Neuronal stem cell (in vitro differentiated cells): ENCODE results near the gene STAG1.

Experiments
- DNase-seq: peaks from one replicate; pipeline ENCODE4 v3.0.0-alpha.2; 2013; ENCODE audit warnings: low spot score
- H2AFZ ChIP-seq: one replicate; pipeline ENCODE4 v1.6.1; 2013; ENCODE audit warnings: mild to moderate bottlenecking, low read length, inconsistent platforms
- H2AK5ac ChIP-seq: 2 replicates; pipeline ENCODE4 v1.6.1; 2013; ENCODE audit warnings: low read depth, mild to moderate bottlenecking, inconsistent platforms, low read length, moderate library complexity, mixed read lengths
- H2BK120ac ChIP-seq: 2 replicates; pipeline ENCODE4 v1.6.1; 2013; ENCODE audit warnings: low read depth, mild to moderate bottlenecking, inconsistent platforms, low read length, moderate library complexity, mixed read lengths
- H2BK12ac ChIP-seq: one replicate; pipeline ENCODE4 v1.6.1; 2013; ENCODE audit warnings: low read length, inconsistent platforms
- H2BK15ac ChIP-seq: 2 replicates; pipeline ENCODE4 v1.6.1; 2013; ENCODE audit warnings: mild to moderate bottlenecking, low read length, inconsistent platforms, mixed read lengths
- H2BK5ac ChIP-seq: one replicate; pipeline ENCODE4 v1.6.1; 2013; ENCODE audit warnings: inconsistent platforms, mild to moderate bottlenecking, low read length, moderate library complexity
- H3K14ac ChIP-seq: one replicate; pipeline ENCODE4 v1.6.1; 2013; ENCODE audit warnings: low read length, inconsistent platforms
- H3K18ac ChIP-seq: 2 replicates; pipeline ENCODE4 v1.6.1; 2013; ENCODE audit warnings: low read length, inconsistent platforms
- H3K23ac ChIP-seq: 2 replicates; pipeline ENCODE4 v1.6.1; 2013; ENCODE audit warnings: low read depth, mild to moderate bottlenecking, mixed read lengths, low read length, inconsistent platforms; ENCODE audit not compliant: poor library complexity
- H3K27ac ChIP-seq: replicated peaks from 3 replicates; pipeline ENCODE4 v1.5.1; 2013; ENCODE audit warnings: low read length, inconsistent platforms
- H3K27me3 ChIP-seq, 3 experiments: 2 replicates each; pipeline ENCODE4 v1.6.1; 2013; ENCODE audit warnings: low read length in 3 of 3, mild to moderate bottlenecking in 2 of 3, inconsistent platforms in 1 of 3, low read depth in 1 of 3, mixed read lengths in 1 of 3, moderate library complexity in 1 of 3; ENCODE audit not compliant: control insufficient read depth in 3 of 3, insufficient read depth in 3 of 3
- H3K36me3 ChIP-seq, 2 donors: replicated peaks in 1 of 2; 2 replicates each; pipeline ENCODE4 v1.6.1; 2013; ENCODE audit warnings: low read length in 2 of 2; ENCODE audit not compliant: control insufficient read depth in 2 of 2, insufficient read depth in 2 of 2
- H3K4ac ChIP-seq: 2 replicates; pipeline ENCODE4 v1.6.1; 2013; ENCODE audit warnings: inconsistent platforms, mild to moderate bottlenecking, low read length, moderate library complexity
- H3K4me1 ChIP-seq, 2 donors: 1 replicate in 1 of 2; 2 replicates in 1 of 2; pipeline ENCODE4 v1.6.1; 2013; ENCODE audit warnings: low read length in 2 of 2, low read depth in 1 of 2; ENCODE audit not compliant: control insufficient read depth in 2 of 2, insufficient read depth in 1 of 2
- H3K4me2 ChIP-seq: one replicate; pipeline ENCODE4 v1.6.1; 2013; ENCODE audit warnings: mild to moderate bottlenecking, low read length, inconsistent platforms; ENCODE audit not compliant: insufficient read depth, poor library complexity, severe bottlenecking
- H3K4me3 ChIP-seq, 2 donors: 2 replicates each; pipeline ENCODE4 v1.5.1; 2013; ENCODE audit warnings: low read length in 2 of 2, mild to moderate bottlenecking in 2 of 2, inconsistent platforms in 1 of 2, moderate library complexity in 1 of 2
- H3K79me1 ChIP-seq: one replicate; pipeline ENCODE4 v1.6.1; 2013; ENCODE audit warnings: low read depth, mild to moderate bottlenecking, inconsistent platforms, low read length, moderate library complexity
- H3K9ac ChIP-seq: one replicate; pipeline ENCODE4 v1.6.1; 2013; ENCODE audit warnings: mild to moderate bottlenecking, low read depth, low read length, inconsistent platforms; ENCODE audit not compliant: poor library complexity
- H3K9me3 ChIP-seq, 2 donors: replicated peaks in 1 of 2; 2 replicates each; pipeline versions ENCODE3 to v1.6.1; 2013; ENCODE audit warnings: low read length in 2 of 2, mild to moderate bottlenecking in 2 of 2, inconsistent platforms in 1 of 2, low read depth in 1 of 2, mixed read lengths in 1 of 2, moderate library complexity in 1 of 2; ENCODE audit not compliant: control insufficient read depth in 2 of 2, insufficient read depth in 1 of 2
- H4K8ac ChIP-seq: one replicate; pipeline ENCODE4 v1.6.1; 2013; ENCODE audit warnings: low read depth, mild to moderate bottlenecking, inconsistent platforms, low read length, moderate library complexity
- H4K91ac ChIP-seq: one replicate; pipeline ENCODE4 v1.6.1; 2013; ENCODE audit warnings: low read length, low read depth, mild to moderate bottlenecking, inconsistent platforms; ENCODE audit not compliant: poor library complexity
- whole genome bisulfite sequencing, 2 donors: extraction: QIAGEN DNeasy Blood & Tissue Kit; methylation state at CpG; one replicate each; pipeline ENCODE4 v1.1.7; 2013; ENCODE audit warnings: missing lambda C conversion rate in 2 of 2, mixed read lengths in 1 of 2; ENCODE audit not compliant: insufficient read length in 2 of 2, insufficient replicate concordance in 1 of 2; ENCODE audit errors: extremely low coverage in 2 of 2; 5-methylcytosine and 5-hydroxymethylcytosine counted together

Gene STAG1

DNA sequence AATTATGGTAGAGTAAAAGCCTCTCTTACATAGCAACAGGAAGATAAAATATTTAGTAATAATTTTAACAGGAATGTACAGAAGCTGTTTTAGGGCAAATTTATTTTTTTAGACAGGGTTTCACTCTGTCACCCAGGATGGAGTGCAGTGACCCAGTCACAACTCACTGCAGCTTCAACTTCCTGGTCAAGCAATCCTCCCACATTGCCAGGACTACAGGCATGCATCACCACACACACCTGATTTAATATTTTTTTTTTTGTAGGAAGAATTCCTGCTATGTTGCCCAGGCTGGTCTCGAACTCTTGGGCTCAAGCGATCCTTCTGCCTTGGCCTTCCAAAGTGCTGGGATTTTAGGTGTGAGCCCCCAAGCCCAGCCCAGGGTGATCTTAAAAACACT, 440.9 kb downstream of the STAG1 start:
- H2AFZ ChIP-seq, result no peak overlapping the region
- H4K91ac ChIP-seq, result no peak overlapping the region
- no peak overlapping the region for H3K14ac ChIP-seq
- H3K4me1 ChIP-seq, result no peaks in the 10 kb centered on the region
- no peak overlapping the region for H2BK15ac ChIP-seq
- no peak for DNase-seq
- no peak overlapping the region for H2BK12ac ChIP-seq
- peaks cover 0 to 22% of the 10 kb centered on the region in 2 donors for H3K36me3 ChIP-seq
- H2AK5ac ChIP-seq, result no peak overlapping the region
- no peaks in the 10 kb centered on the region for H3K9me3 ChIP-seq
- no peaks in the 10 kb centered on the region for H3K79me1 ChIP-seq
- no peak overlapping the region for H3K4me3 ChIP-seq
- H3K4ac ChIP-seq, result no peak overlapping the region
- no peaks in the 10 kb centered on the region for H3K27me3 ChIP-seq
- no peak overlapping the region for H3K23ac ChIP-seq
- no peak overlapping the region for H4K8ac ChIP-seq
- WGBS, 2 donors, result no CpG with 5 or more reads among the region's 2 CpGs
- H3K27ac ChIP-seq, result no peak overlapping the region
- H3K18ac ChIP-seq, result no peak overlapping the region
- H3K9ac ChIP-seq, result no peak overlapping the region
- no peak overlapping the region for H2BK5ac ChIP-seq
- H3K4me2 ChIP-seq, result no peak overlapping the region
- H2BK120ac ChIP-seq, result no peak overlapping the region

GRCh38 chr3:136305879-136306278, 446.3 kb downstream of the STAG1 start:
- Histone ChIP-seq H3K14ac (no peak overlapping the region), H3K36me3 (peaks cover 7 to 20% of the 10 kb centered on the region in 2 donors), H3K4me3 (no peak overlapping the region), H3K9me3 (no peaks in the 10 kb centered on the region), H3K4me2 (no peak overlapping the region), H2BK120ac (no peak overlapping the region), H4K8ac (no peak overlapping the region), H3K4ac (no peak overlapping the region), H2AFZ (no peak overlapping the region), H4K91ac (no peak overlapping the region), H3K79me1 (peaks cover 2% of the 10 kb centered on the region), H3K27ac (no peak overlapping the region), H3K9ac (no peak overlapping the region), H3K23ac (no peak overlapping the region), H3K4me1 (no peaks in the 10 kb centered on the region), H2BK5ac (no peak overlapping the region), H2AK5ac (no peak overlapping the region), H3K27me3 (no peaks in the 10 kb centered on the region), H2BK12ac (no peak overlapping the region), H2BK15ac (no peak overlapping the region), H3K18ac (no peak overlapping the region)
- no CpG with 5 or more reads among the region's 1 CpG for WGBS, 2 donors
- no peak for DNase-seq

DNA sequence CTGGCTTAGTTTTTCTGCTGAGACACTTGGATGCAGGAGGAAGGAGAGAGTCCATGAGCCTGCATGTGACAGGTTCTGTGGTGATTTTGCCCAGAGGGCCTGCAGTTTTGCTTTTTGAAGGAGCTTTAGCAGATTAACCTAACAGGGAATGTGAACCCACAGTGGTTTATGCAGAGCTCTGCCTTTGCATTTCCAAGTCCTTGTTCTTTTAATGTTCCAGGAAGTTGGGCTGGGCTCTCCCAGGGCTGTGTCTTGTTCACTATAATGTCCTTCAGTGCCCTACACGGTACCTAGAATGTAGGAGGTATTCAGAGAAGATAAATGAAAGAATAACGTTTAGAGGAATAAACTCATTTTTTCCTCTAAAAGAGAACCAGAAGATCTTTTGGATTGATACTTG, 451.7 kb downstream of the STAG1 start:
- Histone ChIP-seq H3K36me3 (peaks cover 23 to 58% of the 10 kb centered on the region in 2 donors), H2BK5ac (no peak overlapping the region), H4K8ac (no peak overlapping the region), H2AFZ (no peak overlapping the region), H2BK120ac (no peak overlapping the region), H3K4me1 (no peaks in the 10 kb centered on the region), H3K14ac (no peak overlapping the region), H2BK15ac (no peak overlapping the region), H3K79me1 (peaks cover 5% of the 10 kb centered on the region), H3K4me3 (no peak overlapping the region), H4K91ac (no peak overlapping the region), H2BK12ac (no peak overlapping the region), H3K27me3 (no peaks in the 10 kb centered on the region), H3K4me2 (no peak overlapping the region), H3K27ac (no peak overlapping the region), H3K4ac (no peak overlapping the region), H3K9ac (no peak overlapping the region), H3K9me3 (peaks cover 1 to 5% of the 10 kb centered on the region in 2 donors), H3K23ac (no peak overlapping the region), H2AK5ac (no peak overlapping the region), H3K18ac (no peak overlapping the region)
- no peak for DNase-seq
- WGBS, 2 donors, result no CpG with 5 or more reads among the region's 2 CpGs

DNA sequence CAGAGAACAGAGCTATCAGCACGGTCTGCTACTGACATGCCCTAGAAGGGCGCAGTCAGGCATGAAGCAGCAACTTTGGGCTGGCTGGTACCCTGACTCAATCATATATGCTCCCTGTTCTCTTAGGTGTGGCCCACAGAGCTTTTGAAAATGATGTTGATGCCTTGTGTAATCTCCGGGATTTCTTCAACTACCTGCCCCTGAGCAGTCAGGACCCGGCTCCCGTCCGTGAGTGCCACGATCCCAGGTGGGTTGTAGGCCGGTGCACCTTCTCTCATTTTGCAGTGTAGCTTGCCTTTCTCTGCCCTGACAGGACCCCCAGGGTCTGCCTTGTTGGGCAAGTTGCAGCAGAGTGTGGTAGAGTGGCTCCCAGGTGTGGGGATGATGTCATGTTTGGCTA, 454.4 kb downstream of the STAG1 start:
- Histone ChIP-seq H3K14ac (no peak overlapping the region), H2BK5ac (no peak overlapping the region), H3K9ac (no peak overlapping the region), H3K4me3 (no peak overlapping the region), H2BK120ac (no peak overlapping the region), H2BK15ac (no peak overlapping the region), H3K27ac (no peak overlapping the region), H4K8ac (no peak overlapping the region), H3K18ac (peak overlapping the region; percentile 2), H3K27me3 (peaks cover 0 to 3% (median 0%) of the 10 kb centered on the region in 3 experiments), H3K4ac (no peak overlapping the region), H3K36me3 (peaks cover 32 to 81% of the 10 kb centered on the region in 2 donors), H2BK12ac (no peak overlapping the region), H2AK5ac (no peak overlapping the region), H3K79me1 (peaks cover 5% of the 10 kb centered on the region), H3K4me1 (no peaks in the 10 kb centered on the region), H4K91ac (no peak overlapping the region), H3K9me3 (peaks cover 1 to 5% of the 10 kb centered on the region in 2 donors), H3K4me2 (no peak overlapping the region), H2AFZ (no peak overlapping the region), H3K23ac (no peak overlapping the region)
- no CpG with 5 or more reads among the region's 8 CpGs for whole genome bisulfite sequencing, 2 donors
- DNase-seq, result no peak
